ENCODE results near the gene SAP30BP.

- TF ChIP-seq POLR2AphosphoS5 (IDR thresholded peaks at IDR 0.05) (no peak), POLR2A (IDR thresholded peaks at IDR 0.05) (no peak)
Observed at GRCh38 chr17:75647921-75648320, 19.2 kb upstream of the SAP30BP start.

Data from gastroesophageal sphincter (tissue), 2 donors.